Activated naive CD4-positive, alpha-beta T cell treated with anti-CD3 and anti-CD28 coated beads, Interleukin-2, amount 50 U/mL, for 24 hours (primary cell): ENCODE measurements around the gene PSPH.

Source experiments
- H3K27ac Mint-ChIP-seq: one replicate; pipeline ENCODE4 v1.8.0; 2021; ENCODE audit warnings: mild to moderate bottlenecking, mixed read lengths
- H3K27me3 Mint-ChIP-seq: one replicate; pipeline ENCODE4 v1.8.0; 2021; ENCODE audit warnings: mixed read lengths
- H3K36me3 Mint-ChIP-seq: one replicate; pipeline ENCODE4 v1.8.0; 2021; ENCODE audit warnings: mixed read lengths
- H3K4me1 Mint-ChIP-seq: one replicate; pipeline ENCODE4 v1.8.0; 2021; ENCODE audit warnings: mixed read lengths
- H3K4me3 Mint-ChIP-seq: one replicate; pipeline ENCODE4 v1.8.0; 2021; ENCODE audit warnings: mild to moderate bottlenecking, mixed read lengths
- H3K9me3 Mint-ChIP-seq: one replicate; pipeline ENCODE4 v1.8.0; 2021; ENCODE audit warnings: mixed read lengths

Gene PSPH

GRCh38 chr7:55980266-55980665 is 71.0 kb downstream of the PSPH start:
- Mint-ChIP-seq H3K4me3 (no peak overlapping the region), H3K36me3 (peaks cover 15% of the 10 kb centered on the region), H3K4me1 (peaks cover 3% of the 10 kb centered on the region), H3K27me3 (no peaks in the 10 kb centered on the region), H3K27ac (no peak overlapping the region), H3K9me3 (no peaks in the 10 kb centered on the region)

- no peak overlapping the region for H3K27ac Mint-ChIP-seq
Measured at GRCh38 chr7:55977831-55978230, 73.4 kb downstream of the PSPH start.

GRCh38 chr7:55975988-55976633 is 75.1 kb downstream of the PSPH start:
- Mint-ChIP-seq H3K4me3 (no peak overlapping the region), H3K27me3 (no peaks in the 10 kb centered on the region), H3K27ac (no peak overlapping the region), H3K9me3 (no peaks in the 10 kb centered on the region), H3K36me3 (peaks cover 15% of the 10 kb centered on the region), H3K4me1 (peaks cover 8% of the 10 kb centered on the region)

More at GRCh38 chr7:55977831-55978230, 73.4 kb downstream of the PSPH start:
- no peaks in the 10 kb centered on the region for H3K9me3 Mint-ChIP-seq
- peaks cover 4% of the 10 kb centered on the region for H3K4me1 Mint-ChIP-seq
- no peaks in the 10 kb centered on the region for H3K27me3 Mint-ChIP-seq
- H3K4me3 Mint-ChIP-seq, result no peak overlapping the region
- H3K36me3 Mint-ChIP-seq, result peaks cover 15% of the 10 kb centered on the region

GRCh38 chr7:55973747-55974250 is 77.4 kb downstream of the PSPH start:
- peaks cover 26% of the 10 kb centered on the region for H3K4me1 Mint-ChIP-seq

GRCh38 chr7:55970978-55971377 is 80.3 kb downstream of the PSPH start:
- H3K4me3 Mint-ChIP-seq, result no peak overlapping the region
- H3K27me3 Mint-ChIP-seq, result no peaks in the 10 kb centered on the region
- peaks cover 39% of the 10 kb centered on the region for H3K4me1 Mint-ChIP-seq
- H3K27ac Mint-ChIP-seq, result no peak overlapping the region
- no peaks in the 10 kb centered on the region for H3K9me3 Mint-ChIP-seq
- peaks cover 4% of the 10 kb centered on the region for H3K36me3 Mint-ChIP-seq

More at GRCh38 chr7:55973747-55974250, 77.4 kb downstream of the PSPH start:
- Mint-ChIP-seq H3K27me3 (no peaks in the 10 kb centered on the region), H3K9me3 (no peaks in the 10 kb centered on the region), H3K27ac (no peak overlapping the region), H3K4me3 (no peak overlapping the region), H3K36me3 (peaks cover 9% of the 10 kb centered on the region)

GRCh38 chr7:55970561-55970960 is 80.7 kb downstream of the PSPH start:
- no peak overlapping the region for H3K4me3 Mint-ChIP-seq
- H3K4me1 Mint-ChIP-seq, result peaks cover 44% of the 10 kb centered on the region
- H3K27ac Mint-ChIP-seq, result no peak overlapping the region
- no peaks in the 10 kb centered on the region for H3K9me3 Mint-ChIP-seq
- peaks cover 4% of the 10 kb centered on the region for H3K36me3 Mint-ChIP-seq
- H3K27me3 Mint-ChIP-seq, result no peaks in the 10 kb centered on the region

GRCh38 chr7:55969391-55969790 is 81.9 kb downstream of the PSPH start:
- H3K36me3 Mint-ChIP-seq, result peaks cover 4% of the 10 kb centered on the region
- peaks cover 40% of the 10 kb centered on the region for H3K4me1 Mint-ChIP-seq
- no peaks in the 10 kb centered on the region for H3K27me3 Mint-ChIP-seq
- H3K4me3 Mint-ChIP-seq, result no peak overlapping the region
- no peaks in the 10 kb centered on the region for H3K9me3 Mint-ChIP-seq
- no peak overlapping the region for H3K27ac Mint-ChIP-seq

GRCh38 chr7:55966851-55967250 is 84.4 kb downstream of the PSPH start:
- H3K27ac Mint-ChIP-seq, result peak overlapping the region; percentile 76
- H3K9me3 Mint-ChIP-seq, result no peaks in the 10 kb centered on the region
- peak overlapping the region; percentile 8 for H3K4me3 Mint-ChIP-seq
- no peaks in the 10 kb centered on the region for H3K27me3 Mint-ChIP-seq
- peaks cover 4% of the 10 kb centered on the region for H3K36me3 Mint-ChIP-seq
- H3K4me1 Mint-ChIP-seq, result peaks cover 52% of the 10 kb centered on the region

GRCh38 chr7:55965805-55966421 is 85.3 kb downstream of the PSPH start:
- H3K36me3 Mint-ChIP-seq, result peaks cover 4% of the 10 kb centered on the region
- H3K9me3 Mint-ChIP-seq, result no peaks in the 10 kb centered on the region
- peaks cover 46% of the 10 kb centered on the region for H3K4me1 Mint-ChIP-seq
- peak overlapping the region; percentile 89 for H3K4me3 Mint-ChIP-seq
- no peaks in the 10 kb centered on the region for H3K27me3 Mint-ChIP-seq
- H3K27ac Mint-ChIP-seq, result no peak overlapping the region

GRCh38 chr7:55965100-55965470 is 86.2 kb downstream of the PSPH start:
- peak overlapping the region; percentile 92 for H3K27ac Mint-ChIP-seq
- no peaks in the 10 kb centered on the region for H3K27me3 Mint-ChIP-seq
- H3K36me3 Mint-ChIP-seq, result peaks cover 4% of the 10 kb centered on the region
- no peaks in the 10 kb centered on the region for H3K9me3 Mint-ChIP-seq
- H3K4me1 Mint-ChIP-seq, result peaks cover 41% of the 10 kb centered on the region
- peak overlapping the region; percentile 89 for H3K4me3 Mint-ChIP-seq

- no peaks in the 10 kb centered on the region for H3K9me3 Mint-ChIP-seq
- H3K4me1 Mint-ChIP-seq, result peaks cover 37% of the 10 kb centered on the region
- peak within 1 kb of the TSS; percentile 92 for H3K27ac Mint-ChIP-seq
Measured at GRCh38 chr7:55964261-55965099, 86.8 kb downstream of the PSPH start, which contains the start of gene NIPSNAP2. Gene NIPSNAP2, plus strand, starts transcription at chr7:55964585. Its CDS starts 25 bp downstream, at chr7:55964610.

GRCh38 chr7:55963584-55964168 is 87.6 kb downstream of the PSPH start:
- Mint-ChIP-seq H3K27ac (peak overlapping the region; percentile 63), H3K9me3 (no peaks in the 10 kb centered on the region), H3K27me3 (no peaks in the 10 kb centered on the region), H3K4me3 (peak overlapping the region; percentile 63), H3K36me3 (peaks cover 2% of the 10 kb centered on the region), H3K4me1 (peaks cover 29% of the 10 kb centered on the region)

More at GRCh38 chr7:55964261-55965099, 86.8 kb downstream of the PSPH start, which contains the start of gene NIPSNAP2:
- no peaks in the 10 kb centered on the region for H3K27me3 Mint-ChIP-seq
- H3K36me3 Mint-ChIP-seq, result peaks cover 2% of the 10 kb centered on the region
- H3K4me3 Mint-ChIP-seq, result peak within 1 kb of the TSS; percentile 89

- Mint-ChIP-seq H3K27ac (peak overlapping the region; percentile 38), H3K9me3 (no peaks in the 10 kb centered on the region), H3K4me3 (no peak overlapping the region), H3K36me3 (peaks cover 7% of the 10 kb centered on the region), H3K27me3 (no peaks in the 10 kb centered on the region), H3K4me1 (peaks cover 22% of the 10 kb centered on the region)
Measured at GRCh38 chr7:55962014-55962413, 89.2 kb downstream of the PSPH start.
